Ishikawa (cell line): Measurements from ENCODE around the gene OR51F2.

ENCODE experiments used
- CEBPB ChIP-seq: IDR thresholded peaks from 2 replicates; pipeline ENCODE4 v1.6.1; 2012
- EGR1 ChIP-seq: IDR thresholded peaks from 2 replicates; pipeline ENCODE4 v1.6.1; 2012
- EP300 ChIP-seq: IDR thresholded peaks from 2 replicates; pipeline ENCODE4 v1.6.1; 2012; ENCODE audit warnings: borderline replicate concordance
- FOXM1 ChIP-seq: IDR thresholded peaks from 2 replicates; pipeline ENCODE4 v1.6.1; 2012; ENCODE audit warnings: low read depth, borderline replicate concordance
- MAX ChIP-seq: IDR thresholded peaks from 2 replicates; pipeline ENCODE4 v1.6.1; 2012
- NFIC ChIP-seq: IDR thresholded peaks from 2 replicates; pipeline ENCODE4 v1.6.1; 2012
- RAD21 ChIP-seq: IDR thresholded peaks from 2 replicates; pipeline ENCODE4 v1.6.1; 2012; ENCODE audit warnings: low read depth
- REST ChIP-seq: IDR thresholded peaks from 2 replicates; pipeline ENCODE4 v1.6.1; 2012; ENCODE audit warnings: low read depth, mild to moderate bottlenecking
- TAF1 ChIP-seq: IDR thresholded peaks from 2 replicates; pipeline ENCODE4 v1.6.1; 2012; ENCODE audit warnings: low read depth, mild to moderate bottlenecking
- TCF12 ChIP-seq: IDR thresholded peaks from 2 replicates; pipeline ENCODE4 v1.6.1; 2012; ENCODE audit warnings: low read depth
- TEAD4 ChIP-seq: IDR thresholded peaks from 2 replicates; pipeline ENCODE4 v1.6.1; 2012
- USF1 ChIP-seq: IDR thresholded peaks from 2 replicates; pipeline ENCODE4 v1.6.1; 2012
- YY1 ChIP-seq: IDR thresholded peaks from 2 replicates; pipeline ENCODE4 v1.6.1; 2012; ENCODE audit warnings: low read depth
- ZBTB7A ChIP-seq: IDR thresholded peaks from 2 replicates; pipeline ENCODE4 v1.6.1; 2012; ENCODE audit warnings: low read depth

GRCh38 chr11:4782454-4782853 lies 38.7 kb upstream of the OR51F2 start:
- TF ChIP-seq TCF12, result no peak
- no peak for TF ChIP-seq NFIC
- TF ChIP-seq USF1, result no peak
- no peak for TF ChIP-seq YY1
- no peak for TF ChIP-seq TAF1
- TF ChIP-seq ZBTB7A, result no peak
- TF ChIP-seq MAX, result no peak
- no peak for TF ChIP-seq FOXM1
- no peak for TF ChIP-seq EP300
- no peak for TF ChIP-seq REST
- no peak for TF ChIP-seq EGR1
- no peak for TF ChIP-seq TEAD4
- TF ChIP-seq CEBPB, result no peak
- no peak for TF ChIP-seq RAD21
